DOHH2 (cell line): ENCODE results near the gene TMEM132D.

ENCODE experiments used
- H3F3A ChIP-seq: fragments of 200-600 bp; sonication (generic), shearing (Covaris generic); 2 replicates; pipeline ENCODE4 v1.6.0; 2016; ENCODE audit warnings: antibody characterized with exemption, mild to moderate bottlenecking; ENCODE audit not compliant: control insufficient read depth, insufficient read depth
- H3K27ac ChIP-seq: fragments of 200-600 bp; sonication (generic); 2 replicates; pipeline ENCODE4 v1.5.1; 2014; ENCODE audit warnings: low read depth, mild to moderate bottlenecking, low read length, moderate library complexity
- H3K27me3 ChIP-seq: fragments of 200-600 bp; sonication (generic); 2 replicates; pipeline ENCODE4 v1.6.1; 2014; ENCODE audit warnings: mild to moderate bottlenecking, low read length, mixed read lengths; ENCODE audit not compliant: control insufficient read depth
- H3K36me3 ChIP-seq: fragments of 200-600 bp; sonication (generic); 2 replicates; pipeline ENCODE4 v1.6.1; 2014; ENCODE audit warnings: mild to moderate bottlenecking, low read length, moderate library complexity, mixed read lengths; ENCODE audit not compliant: control insufficient read depth
- H3K4me1 ChIP-seq: fragments of 200-600 bp; sonication (generic); 2 replicates; pipeline ENCODE4 v1.6.1; 2014; ENCODE audit warnings: mild to moderate bottlenecking, low read length, mixed read lengths; ENCODE audit not compliant: control insufficient read depth
- H3K4me2 ChIP-seq: fragments of 200-600 bp; sonication (generic); 2 replicates; pipeline ENCODE4 v1.6.0; 2014; ENCODE audit warnings: mild to moderate bottlenecking, low read length, moderate library complexity
- H3K4me3 ChIP-seq: fragments of 200-600 bp; sonication (generic); 2 replicates; pipeline ENCODE4 v1.5.1; 2014; ENCODE audit warnings: mild to moderate bottlenecking, low read length, mixed read lengths
- H3K79me2 ChIP-seq: fragments of 200-600 bp; sonication (generic); 2 replicates; pipeline ENCODE4 v1.6.1; 2014; ENCODE audit warnings: mild to moderate bottlenecking, low read length, mixed read lengths; ENCODE audit not compliant: control insufficient read depth
- H3K9me2 ChIP-seq: fragments of 200-600 bp; sonication (generic); replicated peaks from 2 replicates; pipeline ENCODE4 v1.6.1; 2014; ENCODE audit warnings: mild to moderate bottlenecking, low read length, mixed read lengths; ENCODE audit not compliant: control insufficient read depth
- H3K9me3 ChIP-seq: fragments of 200-600 bp; sonication (generic); 2 replicates; pipeline ENCODE4 v1.6.1; 2014; ENCODE audit warnings: antibody characterized with exemption, low read length, mixed read lengths; ENCODE audit not compliant: control insufficient read depth, insufficient read depth
- H4K20me1 ChIP-seq: fragments of 200-600 bp; sonication (generic); 2 replicates; pipeline ENCODE4 v1.6.0; 2014; ENCODE audit warnings: low read depth, mild to moderate bottlenecking, antibody characterized with exemption, low read length, moderate library complexity; ENCODE audit not compliant: control insufficient read depth, insufficient read depth
- CTCF ChIP-seq: fragments of 200-600 bp; sonication (generic); IDR thresholded peaks from one replicate; pipeline ENCODE4 v1.5.1; 2014; ENCODE audit warnings: antibody characterized with exemption, mild to moderate bottlenecking, low read depth, low read length; ENCODE audit not compliant: poor library complexity, severe bottlenecking
- EZH2phosphoT487 ChIP-seq: fragments of 200-600 bp; sonication (generic); IDR thresholded peaks from 2 replicates; pipeline ENCODE4 v1.6.1; 2017; ENCODE audit warnings: borderline replicate concordance, mild to moderate bottlenecking, antibody characterized with exemption, low read length, moderate library complexity, mixed read lengths

TMEM132D gene

GRCh38 chr12:129097451-129097850 lies 806.4 kb downstream of the TMEM132D start:
- no peaks in the 10 kb centered on the region for H4K20me1 ChIP-seq
- TF ChIP-seq CTCF (no peak), EZH2phosphoT487 (no peak)
- H3K4me2 ChIP-seq: no peak overlapping the region
- no peaks in the 10 kb centered on the region for H3K36me3 ChIP-seq
- H3F3A ChIP-seq: no peaks in the 10 kb centered on the region
- H3K9me2 ChIP-seq: no peaks in the 10 kb centered on the region
- H3K9me3 ChIP-seq: no peaks in the 10 kb centered on the region
- H3K79me2 ChIP-seq: no peaks in the 10 kb centered on the region
- H3K27me3 ChIP-seq: no peaks in the 10 kb centered on the region
- H3K4me3 ChIP-seq: no peak overlapping the region
- no peak overlapping the region for H3K27ac ChIP-seq
- H3K4me1 ChIP-seq: no peaks in the 10 kb centered on the region

DNA sequence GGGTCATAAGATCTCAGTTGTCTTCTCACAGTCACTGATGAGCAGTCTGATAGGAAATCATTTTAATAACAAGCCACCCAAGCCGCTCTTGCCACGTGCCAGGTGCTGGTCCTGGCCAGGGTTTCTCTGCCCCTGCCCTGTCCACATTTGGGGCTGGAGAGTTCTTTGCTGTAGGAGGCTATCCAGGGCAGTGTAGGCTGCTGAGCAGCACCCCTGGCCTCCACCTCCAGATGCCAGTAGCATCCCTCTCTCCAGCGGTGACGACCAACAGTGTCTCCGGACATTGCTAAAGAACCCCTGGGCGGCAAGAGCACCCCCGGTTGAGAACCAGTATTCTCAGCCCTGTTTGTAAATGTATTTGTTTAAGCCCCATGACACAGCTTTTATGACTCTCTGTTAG lies 806.9 kb downstream of the TMEM132D start:
- Histone ChIP-seq H3K36me3 (no peaks in the 10 kb centered on the region), H3K9me3 (no peaks in the 10 kb centered on the region), H3K79me2 (no peaks in the 10 kb centered on the region), H3K27me3 (no peaks in the 10 kb centered on the region), H4K20me1 (no peaks in the 10 kb centered on the region), H3K4me1 (no peaks in the 10 kb centered on the region), H3F3A (no peaks in the 10 kb centered on the region), H3K9me2 (no peaks in the 10 kb centered on the region), H3K4me3 (no peak overlapping the region), H3K4me2 (no peak overlapping the region), H3K27ac (no peak overlapping the region)
- TF ChIP-seq EZH2phosphoT487 (no peak), CTCF (no peak)

DNA sequence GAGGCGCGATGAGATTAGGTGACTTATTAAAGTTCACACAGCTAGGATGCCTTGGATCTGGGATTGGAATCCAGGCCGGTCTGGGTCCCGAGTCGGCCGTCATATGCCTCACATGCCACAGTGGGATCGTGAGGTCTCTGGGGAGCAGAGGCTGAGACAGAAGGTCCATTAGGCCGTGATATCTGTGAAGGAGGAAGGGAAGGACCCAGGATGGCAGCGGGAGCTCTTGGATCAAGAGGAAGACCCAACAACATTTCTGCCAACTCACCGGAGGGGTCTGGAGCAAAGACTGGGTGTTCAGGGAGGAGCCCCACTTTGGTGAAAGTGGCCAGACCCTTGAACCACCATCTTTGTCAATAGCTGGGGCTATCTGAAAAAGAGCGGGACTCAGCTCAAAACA lies 807.6 kb downstream of the TMEM132D start:
- Histone ChIP-seq H3F3A (no peaks in the 10 kb centered on the region), H4K20me1 (no peaks in the 10 kb centered on the region), H3K9me2 (no peaks in the 10 kb centered on the region), H3K4me1 (no peaks in the 10 kb centered on the region), H3K79me2 (no peaks in the 10 kb centered on the region), H3K27ac (no peak overlapping the region), H3K27me3 (no peaks in the 10 kb centered on the region), H3K4me3 (no peak overlapping the region), H3K36me3 (no peaks in the 10 kb centered on the region), H3K4me2 (no peak overlapping the region), H3K9me3 (no peaks in the 10 kb centered on the region)
- TF ChIP-seq EZH2phosphoT487 (no peak), CTCF (no peak)

- H3K4me2 ChIP-seq: no peak overlapping the region
- H3K27me3 ChIP-seq: no peaks in the 10 kb centered on the region
- H4K20me1 ChIP-seq: no peaks in the 10 kb centered on the region
- H3K4me3 ChIP-seq: no peak overlapping the region
- H3K9me2 ChIP-seq: no peaks in the 10 kb centered on the region
- no peaks in the 10 kb centered on the region for H3K4me1 ChIP-seq
- H3K36me3 ChIP-seq: no peaks in the 10 kb centered on the region
- no peak overlapping the region for H3K27ac ChIP-seq
- H3K79me2 ChIP-seq: no peaks in the 10 kb centered on the region
- no peaks in the 10 kb centered on the region for H3K9me3 ChIP-seq
- no peaks in the 10 kb centered on the region for H3F3A ChIP-seq
- TF ChIP-seq CTCF (no peak), EZH2phosphoT487 (no peak)
Observed at GRCh38 chr12:129089576-129089975, 814.2 kb downstream of the TMEM132D start.
